GM19455 (cell line): ENCODE measurements around the gene PWWP2B.

Experiments
- ATAC-seq: cut with Tn5 transposase; IDR thresholded peaks from one replicate; pipeline ENCODE4 v1.9.1; 2021; ENCODE audit not compliant: unreplicated experiment

PWWP2B gene

GRCh38 chr10:132392811-132393694 lies 3.9 kb upstream of the PWWP2B start:
- ATAC-seq: no peak

- ATAC-seq: no peak
These were observed 3.3 kb upstream of the PWWP2B start for GRCh38 chr10:132393695-132394181.

- no peak for ATAC-seq
These were observed 2.7 kb upstream of the PWWP2B start for GRCh38 chr10:132394201-132394811.

GRCh38 chr10:132394936-132395703 lies 1.9 kb upstream of the PWWP2B start:
- no peak for ATAC-seq

- ATAC-seq: no peak
These were observed 1.1 kb upstream of the PWWP2B start for GRCh38 chr10:132395704-132396493.

GRCh38 chr10:132396494-132397035 lies 435 bp upstream of the PWWP2B start:
- ATAC-seq: peak; percentile 44

- ATAC-seq: no peak
These were observed 918 bp downstream of the PWWP2B start for GRCh38 chr10:132397671-132398565.

- ATAC-seq: no peak
These were observed 1.6 kb downstream of the PWWP2B start for GRCh38 chr10:132398566-132398991.

- ATAC-seq: no peak
These were observed 2.4 kb downstream of the PWWP2B start for GRCh38 chr10:132399117-132400035.

- no peak for ATAC-seq
These were observed 3.1 kb downstream of the PWWP2B start for GRCh38 chr10:132400041-132400546.

GRCh38 chr10:132400547-132401151 lies 3.6 kb downstream of the PWWP2B start:
- ATAC-seq: no peak

GRCh38 chr10:132401401-132402118 lies 4.6 kb downstream of the PWWP2B start:
- ATAC-seq: no peak

- no peak for ATAC-seq
These were observed 5.8 kb downstream of the PWWP2B start for GRCh38 chr10:132402781-132403241.

- ATAC-seq: no peak
These were observed 6.6 kb downstream of the PWWP2B start for GRCh38 chr10:132403511-132404168.

- no peak for ATAC-seq
These were observed 7.3 kb downstream of the PWWP2B start for GRCh38 chr10:132404169-132404880.
